NCI-H1105 treated with DMSO at 0.1 percent for 48 hours (cell line): Measurements from ENCODE around the gene UBAC2.

Source experiments
- DNase-seq: peaks from one replicate; lab custom pipeline; 2025; lab: John Stamatoyannopoulos, UW

The UBAC2 gene

GRCh38 chr13:99271249-99271648 lies 70.6 kb downstream of the UBAC2 start:
- no peak for DNase-seq

GRCh38 chr13:99272481-99272880 lies 71.8 kb downstream of the UBAC2 start:
- no peak for DNase-seq

GRCh38 chr13:99273128-99273527 lies 72.5 kb downstream of the UBAC2 start:
- no peak for DNase-seq

GRCh38 chr13:99275093-99275469 lies 74.4 kb downstream of the UBAC2 start:
- DNase-seq = no peak

GRCh38 chr13:99276706-99277105 lies 76.1 kb downstream of the UBAC2 start:
- no peak for DNase-seq

- DNase-seq = no peak
Measured at GRCh38 chr13:99277629-99278028, 77.0 kb downstream of the UBAC2 start.

GRCh38 chr13:99278200-99278599 lies 77.5 kb downstream of the UBAC2 start:
- no peak for DNase-seq

- DNase-seq = no peak
Measured at GRCh38 chr13:99278843-99279242, 78.2 kb downstream of the UBAC2 start.

- DNase-seq = no peak
Measured at GRCh38 chr13:99279637-99280036, 79.0 kb downstream of the UBAC2 start.

GRCh38 chr13:99280166-99280565 lies 79.5 kb downstream of the UBAC2 start:
- no peak for DNase-seq

GRCh38 chr13:99281811-99282263 lies 81.2 kb downstream of the UBAC2 start:
- DNase-seq = no peak

GRCh38 chr13:99282264-99283231 lies 81.9 kb downstream of the UBAC2 start:
- DNase-seq = no peak

- DNase-seq = no peak
Measured at GRCh38 chr13:99285432-99286182, 85.0 kb downstream of the UBAC2 start.

GRCh38 chr13:99287551-99287950 lies 86.9 kb downstream of the UBAC2 start:
- no peak for DNase-seq

- DNase-seq = no peak
Measured at GRCh38 chr13:99288089-99288488, 87.4 kb downstream of the UBAC2 start.

GRCh38 chr13:99289271-99289670 lies 88.6 kb downstream of the UBAC2 start:
- DNase-seq = no peak

- no peak for DNase-seq
Measured at GRCh38 chr13:99289674-99290337, 89.2 kb downstream of the UBAC2 start.

GRCh38 chr13:99290894-99291293 lies 90.2 kb downstream of the UBAC2 start:
- DNase-seq = no peak

GRCh38 chr13:99293178-99293577 lies 92.5 kb downstream of the UBAC2 start:
- DNase-seq = no peak

- DNase-seq = no peak
Measured at GRCh38 chr13:99294198-99294597, 93.5 kb downstream of the UBAC2 start.

GRCh38 chr13:99294958-99295357 lies 94.3 kb downstream of the UBAC2 start:
- DNase-seq = no peak

GRCh38 chr13:99295488-99296252 lies 95.0 kb downstream of the UBAC2 start:
- DNase-seq = no peak
